ENCODE data around the gene KATNB1. TPM values are rescaled to one million over a fixed set of nuclear protein-coding genes. Genes with fewer than 3 reads are reported as not detected.
A peak's percentile ranks its signal among the peaks of the same experiment; 100 is the strongest.

The KATNB1 gene
- total RNA-seq, 1 donor: 23.7 TPM

DNA sequence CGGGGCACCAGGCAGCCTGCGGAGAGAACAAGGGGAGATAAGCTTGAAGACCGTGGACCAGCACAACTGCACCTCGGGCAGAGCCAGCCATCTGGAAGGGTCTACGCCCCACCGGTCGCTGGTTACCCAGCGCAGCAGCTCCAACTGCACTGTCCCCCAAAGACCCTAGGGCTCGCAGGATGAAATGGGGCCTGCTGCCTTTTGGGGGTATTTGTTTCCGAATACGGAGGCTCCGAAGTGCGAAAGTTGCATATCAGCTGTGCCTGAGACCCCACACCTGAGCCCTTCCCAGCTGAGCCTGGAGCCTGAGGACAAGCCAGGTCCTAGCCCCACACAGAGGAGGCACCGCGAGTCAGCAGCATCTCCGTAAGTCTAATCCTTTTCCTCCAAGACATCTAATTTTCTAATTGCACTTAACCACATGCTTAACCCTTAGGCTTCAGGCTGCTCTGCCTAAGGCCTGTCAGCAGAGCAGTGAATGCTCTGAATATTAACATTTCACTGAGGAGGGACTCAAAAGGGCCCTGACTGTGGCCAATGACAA is 62.8 kb downstream of the KATNB1 start:
- no peak for DNase-seq (ENCODE audit: low read depth)
- TF ChIP-seq, protein P1, sequence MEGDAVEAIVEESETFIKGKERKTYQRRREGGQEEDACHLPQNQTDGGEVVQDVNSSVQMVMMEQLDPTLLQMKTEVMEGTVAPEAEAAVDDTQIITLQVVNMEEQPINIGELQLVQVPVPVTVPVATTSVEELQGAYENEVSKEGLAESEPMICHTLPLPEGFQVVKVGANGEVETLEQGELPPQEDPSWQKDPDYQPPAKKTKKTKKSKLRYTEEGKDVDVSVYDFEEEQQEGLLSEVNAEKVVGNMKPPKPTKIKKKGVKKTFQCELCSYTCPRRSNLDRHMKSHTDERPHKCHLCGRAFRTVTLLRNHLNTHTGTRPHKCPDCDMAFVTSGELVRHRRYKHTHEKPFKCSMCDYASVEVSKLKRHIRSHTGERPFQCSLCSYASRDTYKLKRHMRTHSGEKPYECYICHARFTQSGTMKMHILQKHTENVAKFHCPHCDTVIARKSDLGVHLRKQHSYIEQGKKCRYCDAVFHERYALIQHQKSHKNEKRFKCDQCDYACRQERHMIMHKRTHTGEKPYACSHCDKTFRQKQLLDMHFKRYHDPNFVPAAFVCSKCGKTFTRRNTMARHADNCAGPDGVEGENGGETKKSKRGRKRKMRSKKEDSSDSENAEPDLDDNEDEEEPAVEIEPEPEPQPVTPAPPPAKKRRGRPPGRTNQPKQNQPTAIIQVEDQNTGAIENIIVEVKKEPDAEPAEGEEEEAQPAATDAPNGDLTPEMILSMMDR (IDR thresholded peaks at IDR 0.05; ENCODE audit: insufficient read depth, low read length): no peak
- H3K4me3 ChIP-seq (ENCODE audit: low read depth, low read length): no peak overlapping the region

DNA sequence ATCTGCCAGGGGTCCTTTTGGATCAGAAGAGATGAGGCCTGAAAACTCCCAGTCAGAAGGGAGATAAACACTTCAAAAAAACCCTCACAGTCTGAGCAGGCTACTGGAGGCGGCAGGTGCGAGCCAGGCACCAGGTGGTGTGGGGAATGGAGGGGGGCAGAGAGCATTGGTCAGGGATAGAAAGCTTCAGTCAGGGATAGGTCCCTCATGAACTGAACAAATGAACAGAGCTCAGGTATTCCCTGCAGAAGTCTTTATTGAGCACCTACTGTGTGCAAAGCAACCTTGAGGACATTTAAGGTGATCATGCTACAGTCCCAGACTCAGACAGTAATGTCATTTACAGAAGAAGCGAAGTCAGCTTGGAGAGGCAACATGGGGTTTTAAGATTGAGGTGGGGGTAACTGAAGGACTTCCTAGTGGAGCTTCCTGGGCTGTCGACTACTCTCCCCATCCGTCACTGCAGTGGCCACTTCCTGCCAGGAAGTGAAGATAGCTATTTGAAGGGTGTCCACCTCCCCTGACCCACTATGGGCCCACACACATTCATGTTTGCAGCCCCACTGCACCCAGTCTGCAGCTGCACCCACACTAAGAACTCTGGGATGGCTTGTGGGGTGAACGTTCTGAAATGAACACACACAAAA is 63.5 kb downstream of the KATNB1 start:
- no peak for DNase-seq (ENCODE audit: low read depth)
- no peak overlapping the region for H3K4me3 ChIP-seq (ENCODE audit: low read depth, low read length)
- TF ChIP-seq, protein P1 (IDR thresholded peaks at IDR 0.05; ENCODE audit: insufficient read depth, low read length): no peak

DNA sequence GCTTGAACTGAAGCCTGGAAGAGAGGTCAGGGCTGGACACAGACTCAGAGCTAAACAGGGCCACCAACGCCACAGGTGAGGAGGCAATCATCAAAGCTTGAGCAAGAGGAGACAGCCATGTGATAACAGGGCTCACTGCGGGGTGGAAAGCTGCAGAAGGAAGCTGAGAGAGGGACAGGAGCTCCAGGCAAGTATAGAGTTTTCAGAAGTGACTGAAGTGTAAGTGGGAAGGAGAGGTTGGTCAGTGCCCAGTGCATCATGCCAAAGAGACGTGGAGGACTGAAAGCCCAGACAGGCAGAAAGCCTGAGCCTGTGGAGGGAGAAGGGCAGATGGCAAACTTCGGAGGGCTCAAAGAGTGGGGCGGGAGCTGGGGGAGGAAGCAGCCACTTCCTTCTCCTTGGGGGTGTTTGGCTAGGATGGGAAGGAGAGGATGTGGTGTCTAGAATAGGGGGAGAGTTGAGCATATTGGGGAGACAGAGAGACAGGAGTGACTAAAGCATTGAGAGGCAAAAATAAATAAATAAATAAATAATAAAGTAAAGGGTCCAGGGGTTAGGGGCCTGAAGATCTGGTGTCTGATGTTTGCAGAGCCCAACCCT is 64.1 kb downstream of the KATNB1 start:
- H3K4me3 ChIP-seq (ENCODE audit: low read depth, low read length): no peak overlapping the region
- TF ChIP-seq, protein P1 (IDR thresholded peaks at IDR 0.05; ENCODE audit: insufficient read depth, low read length): no peak
- no peak for DNase-seq (ENCODE audit: low read depth)

DNA sequence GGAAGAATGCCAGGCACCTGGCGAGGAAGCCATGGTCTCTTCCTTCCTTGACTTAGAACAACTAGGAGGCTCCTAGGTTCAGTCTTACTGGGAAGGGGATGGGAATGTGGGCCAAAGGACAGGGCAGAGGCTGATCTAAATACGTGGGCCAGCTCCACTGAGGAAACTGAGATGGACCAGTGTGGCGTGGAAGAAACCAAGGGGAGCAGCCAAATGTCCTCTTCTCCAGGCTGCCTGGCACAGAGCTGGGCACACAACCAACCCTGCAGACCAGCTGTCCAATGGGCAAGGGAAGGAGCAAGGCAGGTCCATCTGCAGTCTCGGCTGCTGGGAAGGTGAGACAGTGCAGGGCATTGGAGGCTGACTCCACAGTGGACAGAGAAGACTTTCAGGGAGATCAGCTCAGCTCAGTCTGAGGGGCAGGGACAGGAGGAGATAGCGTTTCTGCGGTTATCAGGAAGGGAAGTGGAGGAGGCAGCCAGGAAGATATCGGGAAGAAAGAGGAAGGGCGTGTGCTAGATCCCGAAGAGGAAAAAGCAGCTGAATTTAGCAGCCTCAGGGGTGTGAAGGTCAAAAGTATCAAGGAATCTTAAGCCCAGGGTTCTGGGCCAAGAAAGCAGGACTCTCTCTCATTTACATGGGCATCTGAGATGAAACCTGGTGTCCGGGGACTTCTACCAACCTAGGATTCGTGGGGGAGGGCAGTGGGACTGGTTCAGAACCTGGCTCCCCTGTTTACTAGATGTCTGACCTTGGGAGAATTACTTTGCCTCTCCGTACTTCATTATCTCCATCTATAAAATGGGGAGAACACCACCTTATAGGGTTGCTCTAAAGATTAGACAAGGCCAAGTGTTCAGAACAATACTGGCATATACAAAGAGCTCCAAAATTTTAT is 64.9 kb downstream of the KATNB1 start:
- H3K4me3 ChIP-seq (ENCODE audit: low read depth, low read length): peak overlapping the region; percentile 77
- no peak for DNase-seq (ENCODE audit: low read depth)
- TF ChIP-seq, protein P1 (IDR thresholded peaks at IDR 0.05; ENCODE audit: insufficient read depth, low read length): no peak

DNA sequence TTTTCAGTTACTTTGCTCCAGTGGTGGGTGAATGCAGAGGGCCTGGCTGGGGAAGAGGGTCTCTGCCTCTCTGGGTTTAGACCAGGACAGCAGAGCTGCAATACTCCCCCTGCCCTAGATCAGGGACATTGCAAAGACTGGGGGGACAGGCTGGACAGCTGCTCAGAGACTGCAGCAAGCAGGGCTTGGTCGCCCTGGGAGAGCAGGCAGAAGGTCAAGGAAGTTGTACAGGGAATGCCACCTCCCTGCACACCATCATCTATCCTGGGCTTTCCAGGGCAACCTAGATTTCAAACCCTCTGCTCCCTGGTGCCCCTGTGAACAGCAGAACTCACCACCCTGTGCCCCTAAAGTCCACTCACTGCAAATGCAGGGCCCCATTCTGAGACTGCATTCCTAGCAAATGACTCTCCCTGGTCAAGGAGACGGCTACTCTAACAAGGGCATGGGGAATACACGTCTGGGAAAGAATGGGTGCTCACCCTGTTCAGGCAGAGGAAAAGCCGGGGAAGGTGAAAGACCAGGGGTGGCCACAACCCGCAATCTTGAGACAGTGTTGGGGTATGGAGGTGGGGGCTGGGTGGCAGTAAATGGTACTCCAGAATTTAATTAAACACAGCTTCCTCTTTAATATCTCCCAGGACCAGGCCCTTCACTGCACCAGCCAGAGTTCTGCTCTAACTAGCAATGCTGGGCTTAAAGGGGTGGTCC is 65.7 kb downstream of the KATNB1 start:
- TF ChIP-seq, protein P1 (IDR thresholded peaks at IDR 0.05; ENCODE audit: insufficient read depth, low read length): no peak

DNA sequence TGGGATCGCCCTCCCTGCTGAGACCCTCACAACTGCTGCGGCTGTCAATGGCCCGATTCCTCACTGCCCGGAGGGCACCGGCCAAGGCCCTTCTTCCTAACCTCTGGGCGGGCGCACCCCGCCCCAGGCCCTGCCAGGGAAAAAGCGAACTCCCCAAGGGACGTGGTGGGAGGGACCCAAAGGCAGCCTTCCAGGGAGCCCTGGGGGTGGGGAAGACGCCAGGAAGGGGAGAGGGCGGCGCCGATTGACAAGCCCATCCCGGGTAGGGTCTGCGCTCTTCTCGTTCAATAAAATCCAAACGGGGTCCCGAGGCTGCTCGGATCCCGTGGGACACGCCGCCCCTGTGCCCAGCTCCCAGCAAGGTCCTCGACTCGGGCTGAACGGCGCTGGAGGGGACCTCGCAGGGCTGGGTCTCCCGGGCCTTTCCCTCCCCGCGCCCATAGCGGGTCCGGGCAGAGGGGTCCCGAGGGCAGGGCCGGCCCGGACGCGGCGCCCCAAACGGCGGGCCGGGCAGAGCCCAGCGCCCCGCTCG is 66.3 kb downstream of the KATNB1 start:
- H3K4me3 ChIP-seq (ENCODE audit: low read depth, low read length): peak overlapping the region; percentile 77
- no peak for DNase-seq (ENCODE audit: low read depth)
- TF ChIP-seq, protein P1 (IDR thresholded peaks at IDR 0.05; ENCODE audit: insufficient read depth, low read length): no peak

More for the DNA sequence above, 65.7 kb downstream of the KATNB1 start:
- peak overlapping the region; percentile 77 for H3K4me3 ChIP-seq (ENCODE audit: low read depth, low read length)
- DNase-seq (ENCODE audit: low read depth): peak; percentile 69
